Liver (tissue), 9 donors: ENCODE data around the gene PTPRD. TPM values are rescaled to one million over a fixed set of nuclear protein-coding genes. Genes with fewer than 3 reads are reported as not detected.

ENCODE experiments used
- DNase-seq: peaks from one replicate; pipeline ENCODE4 v3.0.0-alpha.2; 2017; ENCODE audit warnings: low spot score
- H3K27ac ChIP-seq, 2 donors: one replicate each; pipeline ENCODE4 v1.7.0; 2013; ENCODE audit warnings: inconsistent platforms in 2 of 2, low read length in 2 of 2, control low read depth in 1 of 2, low read depth in 1 of 2, mild to moderate bottlenecking in 1 of 2
- H3K27me3 ChIP-seq, 4 donors: one replicate each; pipeline versions ENCODE4 v1.6.1 to v1.7.0; 2013; ENCODE audit warnings: low read length in 3 of 4, inconsistent platforms in 1 of 4, mild to moderate bottlenecking in 1 of 4, moderate library complexity in 1 of 4; ENCODE audit not compliant: control insufficient read depth in 4 of 4, insufficient read depth in 4 of 4
- H3K36me3 ChIP-seq, 4 donors: one replicate each; pipeline versions ENCODE4 v1.6.1 to v1.7.0; 2013; ENCODE audit warnings: low read length in 3 of 4, mild to moderate bottlenecking in 3 of 4, low read depth in 1 of 4, moderate library complexity in 1 of 4; ENCODE audit not compliant: control insufficient read depth in 4 of 4, insufficient read depth in 3 of 4
- H3K4me1 ChIP-seq, 4 donors: one replicate each; pipeline versions ENCODE4 v1.6.1 to v1.7.0; 2013; ENCODE audit warnings: low read length in 3 of 4, mild to moderate bottlenecking in 3 of 4, moderate library complexity in 1 of 4; ENCODE audit not compliant: control insufficient read depth in 4 of 4, insufficient read depth in 4 of 4
- H3K4me3 ChIP-seq, 3 donors: one replicate each; pipeline versions ENCODE4 v1.6.1 to v1.7.0; 2013; ENCODE audit warnings: low read length in 3 of 3, control low read depth in 1 of 3, low read depth in 1 of 3, mild to moderate bottlenecking in 1 of 3
- H3K9ac ChIP-seq, 2 donors: one replicate each; pipeline ENCODE4 v1.7.0; 2013; ENCODE audit warnings: low read length in 2 of 2, mild to moderate bottlenecking in 2 of 2, moderate library complexity in 2 of 2, control low read depth in 1 of 2, low read depth in 1 of 2
- H3K9me3 ChIP-seq, 4 donors: one replicate each; pipeline versions ENCODE4 v1.6.1 to v1.7.0; 2013; ENCODE audit warnings: low read length in 3 of 4; ENCODE audit not compliant: control insufficient read depth in 4 of 4
- ATF3 ChIP-seq: IDR thresholded peaks from 2 replicates; pipeline ENCODE4 v1.6.1; 2016; ENCODE audit warnings: antibody characterized with exemption
- CTCF ChIP-seq: fragments of 150-350 bp; IDR thresholded peaks from 2 replicates; pipeline ENCODE4 v1.5.1; 2017; ENCODE audit warnings: improper control_type of control experiment, low read depth, low read length; ENCODE audit not compliant: missing input control
- FOXA1 ChIP-seq: IDR thresholded peaks from 2 replicates; pipeline ENCODE4 v1.6.1; 2016; ENCODE audit warnings: antibody characterized with exemption
- GABPA ChIP-seq, 2 donors: IDR thresholded peaks in 1 of 2; conservative IDR thresholded peaks in 1 of 2; 2 replicates each; pipeline ENCODE4 v1.6.1; 2016; ENCODE audit warnings: antibody characterized with exemption in 2 of 2, mild to moderate bottlenecking in 1 of 2, moderate library complexity in 1 of 2
- HNF4A ChIP-seq, 2 donors: conservative IDR thresholded peaks; 2 replicates each; pipeline ENCODE4 v1.6.1; 2016; ENCODE audit warnings: antibody characterized with exemption in 2 of 2, mild to moderate bottlenecking in 2 of 2
- HNF4G ChIP-seq: IDR thresholded peaks from 2 replicates; pipeline ENCODE4 v1.6.1; 2016; ENCODE audit warnings: antibody characterized with exemption
- MAX ChIP-seq: IDR thresholded peaks from 2 replicates; pipeline ENCODE4 v1.6.1; 2016; ENCODE audit warnings: antibody characterized with exemption
- RAD21 ChIP-seq, 2 donors: IDR thresholded peaks; 2 replicates each; pipeline ENCODE4 v1.6.1; 2016; ENCODE audit warnings: antibody characterized with exemption in 2 of 2, mild to moderate bottlenecking in 2 of 2
- RXRA ChIP-seq, 2 donors: IDR thresholded peaks; 2 replicates each; pipeline ENCODE4 v1.6.1; 2017 to 2018; ENCODE audit warnings: antibody characterized with exemption in 2 of 2, mild to moderate bottlenecking in 1 of 2
- SP1 ChIP-seq: IDR thresholded peaks from 2 replicates; pipeline ENCODE4 v1.6.1; 2018; ENCODE audit warnings: antibody characterized with exemption, mild to moderate bottlenecking
- TAF1 ChIP-seq: conservative IDR thresholded peaks from 2 replicates; pipeline ENCODE4 v1.6.1; 2016; ENCODE audit warnings: antibody characterized with exemption, mild to moderate bottlenecking
- YY1 ChIP-seq: IDR thresholded peaks from 2 replicates; pipeline ENCODE4 v1.6.1; 2016; ENCODE audit warnings: antibody characterized with exemption, mild to moderate bottlenecking
- WGBS: extraction: QIAGEN DNeasy Blood & Tissue Kit; methylation state at CpG from one replicate; pipeline ENCODE4 v1.1.7; 2013; 5-methylcytosine and 5-hydroxymethylcytosine counted together
- polyA plus RNA-seq, 2 donors: library from polyadenylated mRNA; stranded (reverse) in 1 of 2; unstranded in 1 of 2; fragments of 200-250 nt in 1 of 2; fragments of >200 nt in 1 of 2; fragmentation: Nextera tagmentation in 1 of 2; extraction: Ambion mirVana in 1 of 2; gene quantifications; one replicate each; pipeline versions ENCODE4 v1.2.1 to v1.2.3, GENCODE V29; 2013 to 2015
- total RNA-seq, 2 donors: library from RNA; depleted of rRNA; stranded (reverse); fragments of >200 nt; gene quantifications; one replicate each; pipeline ENCODE4 v1.2.3, GENCODE V29; 2014
- TF ChIP-seq, protein P1 (sequence below): IDR thresholded peaks from 2 replicates; pipeline ENCODE4 v1.6.1; 2016; ENCODE audit warnings: antibody characterized with exemption, mild to moderate bottlenecking
- donor health status: healthy.
- donor health status: healthy.
- donor health status: healthy.
- donor health status: healthy.
- donor health status: healthy.

PTPRD gene
- total and polyA plus RNA-seq, 4 donors, result 0.78 to 34.2 (median 4.7) TPM

DNA sequence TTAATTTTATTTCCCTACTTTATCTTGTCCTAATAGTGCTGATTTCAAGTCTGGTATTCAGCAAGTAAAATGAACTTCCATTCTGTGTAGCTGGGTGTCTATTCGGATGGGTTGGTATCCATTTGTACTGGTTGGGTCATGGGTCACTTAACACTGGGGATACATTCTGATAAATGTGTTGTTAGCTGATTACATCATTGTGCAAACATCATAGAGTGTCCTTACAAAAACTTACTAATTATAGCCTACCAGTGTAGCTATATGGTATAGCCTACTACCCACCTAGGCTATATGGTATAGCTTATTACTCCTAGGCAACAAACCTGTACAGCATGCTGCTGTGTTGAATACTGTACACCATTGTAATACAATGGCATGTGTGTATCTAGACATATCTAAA, 1439.5 kb downstream of the PTPRD start:
- DNase-seq, result no peak
- no peak for TF ChIP-seq HNF4A (conservative IDR thresholded peaks at IDR 0.05)
- TF ChIP-seq RAD21 (IDR thresholded peaks at IDR 0.05), result no peak
- TF ChIP-seq SP1, result no peak
- no peak for TF ChIP-seq HNF4G
- TF ChIP-seq FOXA1, result no peak
- TF ChIP-seq TAF1, result no peak
- TF ChIP-seq, protein P1, sequence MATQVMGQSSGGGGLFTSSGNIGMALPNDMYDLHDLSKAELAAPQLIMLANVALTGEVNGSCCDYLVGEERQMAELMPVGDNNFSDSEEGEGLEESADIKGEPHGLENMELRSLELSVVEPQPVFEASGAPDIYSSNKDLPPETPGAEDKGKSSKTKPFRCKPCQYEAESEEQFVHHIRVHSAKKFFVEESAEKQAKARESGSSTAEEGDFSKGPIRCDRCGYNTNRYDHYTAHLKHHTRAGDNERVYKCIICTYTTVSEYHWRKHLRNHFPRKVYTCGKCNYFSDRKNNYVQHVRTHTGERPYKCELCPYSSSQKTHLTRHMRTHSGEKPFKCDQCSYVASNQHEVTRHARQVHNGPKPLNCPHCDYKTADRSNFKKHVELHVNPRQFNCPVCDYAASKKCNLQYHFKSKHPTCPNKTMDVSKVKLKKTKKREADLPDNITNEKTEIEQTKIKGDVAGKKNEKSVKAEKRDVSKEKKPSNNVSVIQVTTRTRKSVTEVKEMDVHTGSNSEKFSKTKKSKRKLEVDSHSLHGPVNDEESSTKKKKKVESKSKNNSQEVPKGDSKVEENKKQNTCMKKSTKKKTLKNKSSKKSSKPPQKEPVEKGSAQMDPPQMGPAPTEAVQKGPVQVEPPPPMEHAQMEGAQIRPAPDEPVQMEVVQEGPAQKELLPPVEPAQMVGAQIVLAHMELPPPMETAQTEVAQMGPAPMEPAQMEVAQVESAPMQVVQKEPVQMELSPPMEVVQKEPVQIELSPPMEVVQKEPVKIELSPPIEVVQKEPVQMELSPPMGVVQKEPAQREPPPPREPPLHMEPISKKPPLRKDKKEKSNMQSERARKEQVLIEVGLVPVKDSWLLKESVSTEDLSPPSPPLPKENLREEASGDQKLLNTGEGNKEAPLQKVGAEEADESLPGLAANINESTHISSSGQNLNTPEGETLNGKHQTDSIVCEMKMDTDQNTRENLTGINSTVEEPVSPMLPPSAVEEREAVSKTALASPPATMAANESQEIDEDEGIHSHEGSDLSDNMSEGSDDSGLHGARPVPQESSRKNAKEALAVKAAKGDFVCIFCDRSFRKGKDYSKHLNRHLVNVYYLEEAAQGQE, result no peak
- TF ChIP-seq CTCF, result no peak
- no peak for TF ChIP-seq RXRA (IDR thresholded peaks at IDR 0.05)
- TF ChIP-seq MAX, result no peak
- TF ChIP-seq ATF3, result no peak
- TF ChIP-seq GABPA (IDR thresholded peaks at IDR 0.05 in 1 of 2, conservative IDR thresholded peaks at IDR 0.05 in 1 of 2), result no peak
- H3K27ac ChIP-seq, result no peak overlapping the region
- no peak overlapping the region for H3K9ac ChIP-seq
- WGBS, result 72% methylated on average over 1 of the region's 1 CpG
- no peaks in the 10 kb centered on the region for H3K36me3 ChIP-seq
- H3K4me1 ChIP-seq, result no peaks in the 10 kb centered on the region
- no peaks in the 10 kb centered on the region for H3K9me3 ChIP-seq
- no peak overlapping the region for H3K4me3 ChIP-seq
- no peaks in the 10 kb centered on the region for H3K27me3 ChIP-seq

GRCh38 chr9:9170439-9171134, 1442.2 kb downstream of the PTPRD start:
- Histone ChIP-seq H3K36me3 (no peaks in the 10 kb centered on the region), H3K4me3 (no peak overlapping the region), H3K27ac (no peak overlapping the region), H3K9me3 (no peaks in the 10 kb centered on the region), H3K4me1 (no peaks in the 10 kb centered on the region), H3K27me3 (no peaks in the 10 kb centered on the region), H3K9ac (no peak overlapping the region)
- no peak for DNase-seq
- 46% methylated on average over 4 of the region's 4 CpGs for WGBS
- TF ChIP-seq ATF3 (no peak), FOXA1 (no peak), YY1 (no peak)
